DMS53 (cell line): ENCODE data around the gene NHSL2.

ENCODE experiments used
- DNase-seq: peaks from one replicate; lab custom pipeline; 2025; lab: John Stamatoyannopoulos, UW

The NHSL2 gene

GRCh38 chrX:72108666-72109065, 198.0 kb downstream of the NHSL2 start:
- DNase-seq: no peak

GRCh38 chrX:72110051-72110875, 199.6 kb downstream of the NHSL2 start:
- DNase-seq: no peak

- DNase-seq: no peak
Measured at GRCh38 chrX:72110876-72111708, 200.4 kb downstream of the NHSL2 start.

GRCh38 chrX:72113461-72113860, 202.8 kb downstream of the NHSL2 start:
- DNase-seq: no peak

- no peak for DNase-seq
Measured at GRCh38 chrX:72114306-72114705, 203.7 kb downstream of the NHSL2 start.

GRCh38 chrX:72114807-72115206, 204.2 kb downstream of the NHSL2 start:
- DNase-seq: no peak

- DNase-seq: no peak
Measured at GRCh38 chrX:72115380-72115779, 204.7 kb downstream of the NHSL2 start.

GRCh38 chrX:72117636-72118210, 207.1 kb downstream of the NHSL2 start:
- no peak for DNase-seq

GRCh38 chrX:72120837-72121236, 210.2 kb downstream of the NHSL2 start:
- no peak for DNase-seq

GRCh38 chrX:72121383-72121782, 210.7 kb downstream of the NHSL2 start:
- DNase-seq: no peak

GRCh38 chrX:72122621-72123337, 212.1 kb downstream of the NHSL2 start:
- no peak for DNase-seq

- DNase-seq: no peak
Measured at GRCh38 chrX:72123471-72124185, 213.0 kb downstream of the NHSL2 start.

- no peak for DNase-seq
Measured at GRCh38 chrX:72124540-72125201, 214.0 kb downstream of the NHSL2 start.

- DNase-seq: no peak
Measured at GRCh38 chrX:72125331-72126047, 214.8 kb downstream of the NHSL2 start.

GRCh38 chrX:72126048-72126415, 215.4 kb downstream of the NHSL2 start:
- DNase-seq: no peak

- DNase-seq: peak; percentile 84
Measured at GRCh38 chrX:72126539-72127140, 216.0 kb downstream of the NHSL2 start.

- DNase-seq: no peak
Measured at GRCh38 chrX:72127332-72127731, 216.7 kb downstream of the NHSL2 start.

GRCh38 chrX:72128183-72128834, 217.7 kb downstream of the NHSL2 start:
- DNase-seq: no peak

- DNase-seq: peak; percentile 59
Measured at GRCh38 chrX:72128881-72129280, 218.2 kb downstream of the NHSL2 start.
